ENCODE results near the gene PRKCE.

The PRKCE gene

DNA sequence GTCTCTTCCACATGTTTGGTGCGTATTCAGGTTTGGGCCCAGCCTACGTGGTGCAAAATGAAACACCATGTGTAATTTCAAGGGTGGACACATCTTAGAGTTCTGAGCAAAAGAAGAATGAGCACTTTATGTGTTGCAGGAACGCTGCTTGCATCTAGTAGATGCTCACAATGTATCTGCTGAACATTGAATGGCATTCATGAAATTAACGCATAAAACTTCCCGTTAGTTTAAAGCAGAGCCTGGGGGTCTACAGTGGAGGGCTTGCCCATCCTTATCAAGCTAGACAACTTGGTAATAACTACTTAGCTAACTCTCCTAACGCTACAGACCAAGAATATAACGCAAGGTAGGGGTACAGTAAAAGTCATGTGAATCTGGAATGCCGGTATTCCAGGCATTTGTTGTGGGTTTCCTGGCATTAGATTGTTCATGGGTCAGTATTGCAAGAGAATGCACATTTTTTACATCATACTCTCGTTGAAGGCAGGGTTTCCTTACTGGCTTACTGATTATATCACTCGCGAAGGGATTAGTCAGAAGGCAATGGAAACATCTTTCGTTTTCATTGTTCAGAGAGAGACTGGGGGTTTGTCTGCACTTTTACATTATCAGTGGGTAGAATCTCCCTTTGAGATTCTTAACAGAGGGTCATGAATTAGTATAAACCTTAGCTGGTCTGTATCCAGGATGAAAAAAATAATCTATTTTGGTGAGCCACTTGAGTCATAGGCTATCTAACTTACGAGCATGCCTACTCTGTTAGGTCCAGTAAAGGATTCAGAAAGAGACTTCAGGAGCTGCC, 416.2 kb downstream of the PRKCE start:
- DNase-seq: peak; percentile 98

DNA sequence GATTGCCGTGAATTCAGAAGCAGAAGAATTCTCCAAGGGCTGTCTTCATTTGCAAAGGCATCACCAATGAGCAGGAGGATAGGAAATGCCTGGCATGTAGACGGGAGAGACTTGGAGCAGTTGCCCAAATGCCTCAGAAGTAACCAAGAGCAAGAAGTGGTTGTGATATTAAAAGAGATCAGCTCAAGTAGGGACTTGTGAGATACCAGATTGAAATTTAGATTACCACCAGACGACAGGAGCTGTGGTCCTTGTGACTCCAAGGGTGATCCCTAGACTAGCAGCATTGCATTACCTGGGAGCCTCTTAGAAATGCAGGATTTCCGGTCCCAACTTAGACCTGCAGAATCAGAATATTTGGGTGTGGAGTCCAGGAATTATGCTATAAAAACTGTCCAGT, 417.2 kb downstream of the PRKCE start:
- no peak for DNase-seq

DNA sequence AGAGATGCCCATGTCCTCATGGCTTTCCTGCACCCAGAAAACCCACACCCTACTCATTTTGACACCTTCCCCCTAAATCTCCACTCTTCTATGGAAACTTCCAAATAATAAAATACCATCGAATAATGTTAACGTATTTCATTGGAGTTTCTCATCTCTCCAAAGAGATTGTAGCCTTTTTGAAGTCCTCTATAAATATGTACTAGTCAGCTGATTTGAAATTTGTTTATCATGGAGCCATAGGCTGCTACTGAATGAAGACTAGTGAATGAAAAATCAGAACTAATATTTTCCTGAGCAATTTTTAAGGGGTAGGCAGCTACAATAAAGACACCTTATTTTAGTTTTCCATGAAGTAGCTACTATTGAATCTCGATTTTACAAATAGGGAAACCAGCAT, 419.6 kb downstream of the PRKCE start:
- no peak for DNase-seq

DNA sequence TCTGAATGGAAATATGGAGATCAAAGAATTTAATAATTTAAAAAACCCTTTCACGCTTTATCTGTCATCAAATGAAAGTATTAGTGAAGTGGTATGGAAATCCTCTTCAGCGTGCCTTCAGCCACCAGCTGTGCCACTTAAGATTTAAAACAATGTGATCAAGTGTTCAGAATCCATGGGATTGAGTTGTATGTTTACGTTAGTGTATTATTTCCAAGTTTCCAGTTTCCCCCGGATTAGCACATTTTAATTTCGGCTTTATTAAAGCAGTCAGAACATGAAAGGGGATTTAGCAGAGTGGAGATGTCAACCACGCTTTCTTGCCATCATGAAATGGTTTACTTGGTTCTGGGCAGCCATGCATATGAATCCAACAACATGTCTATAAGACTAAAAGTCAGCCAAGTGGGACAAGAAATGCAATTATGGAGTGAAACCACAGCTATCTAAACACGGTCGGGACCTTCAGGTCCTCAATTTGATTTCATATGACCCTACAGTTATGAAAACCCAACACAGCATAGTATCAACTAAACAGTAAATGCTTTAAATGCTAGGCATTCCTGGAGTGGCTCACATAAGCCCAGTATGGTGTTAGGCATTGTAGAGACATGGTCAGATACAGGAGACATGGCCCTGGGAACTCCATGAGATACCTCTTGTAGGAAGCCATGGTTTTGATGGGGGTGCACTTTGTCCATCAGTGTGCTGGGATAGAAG, 420.8 kb downstream of the PRKCE start:
- peak; percentile 82 for DNase-seq

DNA sequence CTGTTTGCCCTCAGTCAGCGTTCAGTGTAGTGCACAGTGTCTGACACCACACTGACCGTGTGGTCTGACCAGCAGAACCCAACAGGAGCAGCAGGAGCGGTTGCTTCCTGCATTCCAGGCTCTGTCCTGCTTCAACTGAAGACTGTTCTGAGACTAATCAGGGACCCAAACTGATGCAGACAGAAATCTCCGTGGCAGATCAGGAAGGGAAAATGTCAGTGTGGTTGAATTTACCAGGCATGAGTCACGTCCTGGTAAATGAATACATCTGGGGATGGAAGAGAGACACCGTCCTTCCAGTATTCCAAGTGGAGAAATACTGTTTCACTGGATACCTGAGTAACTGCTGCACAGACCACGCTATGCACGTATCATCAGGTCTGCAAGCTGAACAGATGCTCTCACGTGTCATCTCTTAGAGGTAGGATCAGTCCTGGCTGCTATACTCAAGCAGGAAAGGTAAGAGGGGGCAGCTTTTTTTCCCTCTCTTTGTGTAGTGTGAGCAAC, 422.1 kb downstream of the PRKCE start:
- peak; percentile 98 for DNase-seq

DNA sequence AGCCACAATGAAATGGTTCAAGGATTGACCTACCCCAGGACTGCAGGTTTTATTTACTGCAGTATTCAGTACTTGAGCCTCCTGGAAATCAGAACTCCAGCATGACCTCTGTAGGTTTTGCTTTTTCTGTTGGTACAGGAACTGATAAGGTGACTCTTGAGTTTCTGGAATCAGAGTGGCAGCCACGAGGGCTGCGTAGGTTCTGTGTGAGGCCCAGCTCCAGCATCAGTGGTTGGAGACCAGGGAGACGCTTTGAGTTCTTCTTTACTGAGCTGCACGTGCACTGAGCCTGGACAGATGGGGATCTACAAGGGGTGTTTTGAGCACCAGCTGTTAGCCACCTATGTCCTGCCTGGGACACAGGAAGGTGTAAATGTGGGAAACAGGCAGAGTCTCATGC, 423.0 kb downstream of the PRKCE start:
- no peak for DNase-seq

DNA sequence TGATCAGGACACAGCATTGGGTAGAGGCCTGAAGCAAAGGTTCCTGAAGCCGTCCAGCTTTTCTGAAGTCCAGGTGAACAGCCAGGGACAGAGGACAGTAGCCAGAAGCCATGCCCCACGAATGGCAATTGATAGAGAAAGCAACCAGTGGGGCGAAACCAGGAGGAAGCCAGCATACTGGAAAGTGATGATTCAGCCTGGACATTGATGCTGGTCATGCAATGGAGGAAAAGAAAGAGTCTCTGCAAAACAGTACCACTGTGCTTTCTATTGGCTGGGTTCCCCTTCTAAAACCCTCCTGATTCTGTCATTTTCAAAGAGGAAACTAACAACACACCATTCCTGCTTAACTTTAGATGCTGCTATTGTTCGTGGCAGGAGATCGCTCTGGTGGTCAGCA, 424.4 kb downstream of the PRKCE start:
- DNase-seq: no peak

DNA sequence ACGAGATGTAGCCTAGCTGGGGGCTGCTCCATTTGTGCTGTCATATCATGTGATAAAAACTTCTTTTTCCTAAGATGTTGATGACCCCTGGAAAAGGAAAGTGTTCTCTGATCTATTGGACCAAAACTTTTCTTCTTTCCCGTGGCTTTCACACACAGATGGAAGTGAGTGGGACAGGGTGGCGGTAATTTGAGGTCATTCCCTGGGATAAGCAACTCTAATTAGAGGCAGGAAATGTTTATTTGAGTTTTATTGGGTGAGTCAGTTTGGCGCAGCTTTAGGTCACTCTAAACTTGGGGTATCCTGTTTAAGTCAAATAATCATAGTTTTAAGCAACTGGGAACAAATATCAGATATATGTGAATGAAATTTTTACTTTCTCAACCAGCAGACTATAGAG, 424.8 kb downstream of the PRKCE start:
- DNase-seq: peak; percentile 61

DNA sequence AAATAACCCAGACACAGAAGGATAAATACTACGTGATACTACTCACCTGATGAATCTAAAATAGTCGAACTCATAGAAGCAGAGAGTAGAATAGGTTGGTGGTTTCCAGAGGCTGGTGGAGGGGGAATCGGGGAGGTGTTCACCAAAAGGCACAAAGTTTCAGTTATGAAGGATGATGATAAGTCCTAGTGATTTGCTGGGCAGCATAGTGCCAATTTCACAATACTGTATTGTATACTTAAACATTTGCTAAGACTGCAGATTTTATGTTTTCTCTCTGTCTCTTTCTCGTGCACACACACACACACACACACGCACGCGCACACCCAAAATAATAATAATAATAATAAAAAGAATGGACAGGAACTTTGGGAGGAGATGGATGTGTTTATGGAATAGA, 425.4 kb downstream of the PRKCE start:
- DNase-seq: no peak

DNA sequence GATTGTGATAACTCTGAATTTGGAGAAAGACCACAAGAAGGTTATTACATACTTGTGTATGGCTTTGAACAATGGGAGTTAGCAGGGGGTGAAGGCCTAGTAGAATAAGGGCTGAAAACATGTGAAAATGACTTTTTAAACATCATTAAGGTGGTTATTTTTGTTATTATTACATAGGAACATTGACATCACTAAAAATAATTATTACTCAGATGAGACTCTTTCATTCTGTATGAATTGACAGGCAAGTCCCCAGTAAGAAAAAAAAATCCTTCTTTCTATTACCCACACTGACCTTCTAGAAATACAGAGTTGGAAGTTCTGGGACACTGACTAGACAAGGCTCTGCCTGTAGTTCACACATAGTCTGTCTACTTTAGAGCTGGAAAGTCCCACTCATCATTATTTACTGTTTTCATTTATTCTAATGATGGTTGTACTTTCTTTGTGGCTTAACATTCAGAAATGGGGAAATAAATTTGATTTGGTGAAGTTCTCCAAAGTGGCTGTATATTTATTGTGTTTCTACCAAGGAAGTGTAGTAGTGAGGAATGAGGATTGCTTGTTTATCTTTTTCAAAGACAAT, 426.1 kb downstream of the PRKCE start:
- DNase-seq: no peak

DNA sequence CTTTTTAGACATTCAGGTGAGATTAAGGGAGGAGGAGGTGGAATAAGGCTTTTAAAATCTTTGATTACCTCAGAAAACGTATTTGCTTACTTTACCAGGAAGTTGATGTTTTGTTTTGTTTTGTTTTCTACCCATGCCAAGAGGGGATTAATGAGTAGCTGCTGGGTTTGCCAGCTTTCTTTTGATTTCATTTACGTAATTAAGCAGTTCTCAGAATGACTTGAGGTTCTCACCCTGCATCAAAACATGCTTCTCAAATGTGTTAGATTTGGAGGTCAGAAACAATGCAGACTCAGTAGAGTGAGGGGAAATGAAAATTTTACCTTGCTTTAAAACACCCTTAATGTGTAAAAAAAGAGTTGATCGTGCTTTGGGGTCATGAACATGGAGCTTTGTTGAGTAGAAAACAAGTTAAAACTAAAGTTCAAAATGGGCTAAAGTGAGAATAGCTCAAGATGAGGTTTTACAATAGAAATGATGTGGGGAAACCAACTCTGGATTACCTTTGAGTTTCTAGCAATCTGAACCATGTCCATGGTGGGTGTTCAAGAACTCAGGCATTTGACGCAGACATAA, 428.6 kb downstream of the PRKCE start:
- no peak for DNase-seq

DNA sequence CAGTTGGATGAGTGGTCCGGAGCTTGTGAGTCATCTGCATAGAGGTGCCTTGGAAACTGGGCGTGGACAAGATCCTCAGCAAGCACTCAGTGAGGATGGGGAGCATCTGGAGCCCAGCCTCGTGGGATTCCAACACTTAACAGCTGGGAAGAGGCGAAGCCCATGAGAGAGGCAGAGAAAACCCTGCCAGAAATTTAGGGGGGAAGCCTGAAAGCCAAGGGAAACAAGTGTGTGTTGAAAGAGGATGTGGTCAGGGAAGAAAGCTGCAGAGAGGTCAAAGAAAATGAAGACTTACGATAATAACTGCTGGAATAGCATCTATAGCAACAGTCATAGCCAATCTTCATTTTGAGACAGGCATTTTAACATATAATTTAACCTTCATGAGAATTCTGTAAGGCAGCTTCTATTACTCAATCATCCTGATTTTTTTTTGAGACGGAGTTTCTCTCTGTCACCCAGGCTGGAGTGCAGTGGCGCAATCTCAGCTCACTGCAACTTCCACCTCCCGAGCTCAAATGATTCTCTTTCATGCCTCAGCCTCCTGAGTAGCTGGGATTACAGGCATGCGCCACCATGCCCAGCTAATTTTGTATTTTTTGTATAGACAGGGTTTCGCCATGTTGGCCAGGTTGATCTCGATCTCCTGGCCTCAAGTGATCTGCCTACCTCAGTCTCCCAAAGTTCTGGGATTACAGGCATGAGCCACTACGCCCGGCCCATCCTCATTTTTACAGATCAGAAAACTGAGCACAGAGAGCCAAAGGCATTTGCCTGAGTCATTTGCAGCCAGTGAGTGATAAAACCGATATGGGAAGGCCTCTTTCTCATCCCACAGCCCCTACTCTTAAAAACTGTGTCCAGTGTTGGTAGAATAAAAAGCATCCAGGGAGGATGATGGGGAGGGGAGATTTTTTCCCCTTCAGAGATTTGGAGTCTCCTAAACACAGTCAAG, 431.3 kb downstream of the PRKCE start:
- DNase-seq: peak; percentile 84

DNA sequence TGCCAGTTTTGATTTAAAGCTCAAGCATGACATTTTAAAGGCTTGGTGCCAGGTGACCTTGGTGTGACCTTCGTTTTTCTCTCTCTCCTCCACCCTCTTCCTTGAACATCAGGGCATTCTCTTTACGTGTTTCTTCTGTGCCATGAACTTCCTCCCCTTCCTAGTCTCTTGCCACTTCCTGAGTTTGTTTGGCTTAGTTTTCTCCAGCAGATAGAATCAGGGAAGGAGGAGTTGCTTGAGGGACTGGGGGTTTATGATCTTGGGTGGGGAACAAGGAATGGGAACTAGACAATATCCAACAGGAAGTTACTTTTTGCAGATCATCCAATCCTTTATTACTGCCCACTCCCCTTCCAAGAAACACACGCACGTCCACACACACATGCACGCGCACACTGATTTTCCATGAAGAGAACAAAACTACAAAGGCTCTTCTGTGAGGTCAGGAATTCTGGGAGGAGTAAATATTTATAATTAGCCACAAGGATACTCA, 435.1 kb downstream of the PRKCE start:
- no peak for DNase-seq

DNA sequence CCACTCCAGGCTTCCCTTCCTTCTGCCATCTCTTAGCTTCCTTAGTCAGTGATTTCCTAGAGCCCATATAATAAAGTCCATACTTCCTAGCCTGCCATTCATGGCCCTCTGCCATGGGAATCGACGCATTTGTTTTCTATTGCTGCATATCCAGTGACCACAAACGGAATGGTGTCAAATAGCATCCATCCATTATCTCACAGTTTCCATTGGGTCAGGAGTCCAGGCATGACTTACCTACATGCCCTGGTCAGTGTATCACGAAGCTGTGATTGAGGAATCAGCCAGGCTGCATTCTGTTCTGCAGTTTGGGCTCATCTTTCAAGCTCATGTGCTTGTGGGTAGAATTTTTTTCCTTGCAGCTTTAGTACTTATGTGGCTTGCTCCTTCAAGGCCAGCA, 436.0 kb downstream of the PRKCE start:
- peak; percentile 46 for DNase-seq

DNA sequence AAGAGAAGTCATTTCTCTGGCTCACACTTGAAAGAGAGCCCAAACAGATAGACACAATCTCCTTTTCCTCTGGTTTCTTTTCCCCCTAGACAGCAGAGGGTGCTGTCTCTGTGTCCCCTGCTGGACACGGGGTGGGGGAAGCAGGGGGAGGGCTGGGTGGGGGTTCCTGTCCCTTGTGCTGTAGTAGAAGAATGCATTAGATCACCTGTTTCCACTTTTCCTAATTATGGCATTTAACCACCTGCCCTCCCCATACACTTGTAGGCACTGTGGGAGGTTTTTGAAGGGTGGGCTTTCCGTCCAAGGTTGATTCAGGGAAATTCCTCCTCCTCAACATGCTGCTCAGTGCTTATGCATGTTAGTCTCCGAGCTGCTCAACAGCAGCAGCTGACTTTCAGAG, 439.5 kb downstream of the PRKCE start:
- DNase-seq: no peak

DNA sequence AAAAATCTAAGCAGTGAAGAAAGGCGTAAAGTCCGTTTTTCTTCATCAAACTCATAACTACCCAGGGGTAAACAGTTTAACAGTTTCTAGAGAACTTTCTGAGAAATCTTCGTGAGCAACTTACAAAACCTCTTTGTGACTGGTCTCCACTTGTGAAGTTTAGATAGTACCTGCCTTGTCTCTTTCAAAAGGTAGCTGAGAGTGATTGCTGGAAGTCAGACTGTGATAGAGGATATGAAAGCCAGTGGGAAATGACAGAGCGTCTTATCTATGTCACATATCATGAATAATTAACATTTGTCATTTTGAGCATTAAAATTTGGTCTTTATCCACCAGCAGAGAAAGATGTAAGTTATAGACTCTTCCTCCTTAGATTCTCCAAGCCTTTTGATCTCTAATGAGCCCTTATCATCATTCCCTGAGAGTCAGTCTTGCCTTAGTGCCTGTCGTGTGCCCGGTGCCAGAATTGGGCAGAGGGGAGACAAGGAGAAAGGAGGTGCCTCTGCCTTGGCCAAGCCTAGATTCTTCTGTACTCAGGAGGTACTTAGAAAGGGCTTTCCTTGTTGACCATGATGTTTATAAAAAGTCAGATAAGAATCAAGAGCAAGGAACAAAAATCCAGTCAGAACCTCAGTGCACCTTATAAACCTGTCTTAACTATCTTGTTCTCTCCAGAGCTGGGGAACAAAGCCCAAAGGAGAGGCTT, 440.6 kb downstream of the PRKCE start:
- DNase-seq: no peak

DNA sequence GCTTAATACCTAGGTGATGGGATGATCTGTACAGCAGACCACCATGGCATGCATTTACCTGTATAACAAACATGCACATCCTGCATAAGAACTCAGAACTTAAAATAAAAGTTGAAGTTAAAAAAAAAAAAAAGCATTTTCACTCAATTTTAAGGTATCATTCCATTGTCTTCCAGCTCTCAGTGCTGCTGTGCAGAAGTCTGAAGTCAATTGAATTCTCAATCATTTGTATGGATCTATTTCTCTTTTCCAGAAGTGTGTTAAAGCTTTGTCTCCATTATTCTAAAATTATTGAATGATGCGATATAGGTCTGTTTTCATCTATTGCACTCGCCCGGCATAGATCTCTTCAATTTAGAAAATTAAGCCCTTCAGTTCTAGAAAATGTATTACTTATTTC, 443.2 kb downstream of the PRKCE start:
- no peak for DNase-seq

DNA sequence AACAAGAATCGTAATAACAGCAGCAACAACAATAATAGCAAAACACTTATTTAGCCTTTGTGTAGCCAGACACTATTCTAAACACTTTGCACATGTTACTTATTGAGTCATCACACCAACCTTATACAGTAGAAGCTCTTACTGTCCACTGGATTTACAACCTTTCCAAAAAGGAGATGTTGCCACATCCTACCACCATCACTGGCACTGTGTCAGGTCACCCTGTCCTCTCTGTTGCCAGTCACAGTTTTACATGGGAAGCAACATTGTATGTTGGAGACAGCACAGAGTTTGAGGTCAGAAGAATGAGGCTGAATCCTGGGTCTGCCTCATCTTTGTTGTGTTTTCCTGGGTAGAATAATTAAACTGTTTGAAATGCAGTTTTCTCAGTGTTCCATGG, 444.4 kb downstream of the PRKCE start:
- no peak for DNase-seq

DNA sequence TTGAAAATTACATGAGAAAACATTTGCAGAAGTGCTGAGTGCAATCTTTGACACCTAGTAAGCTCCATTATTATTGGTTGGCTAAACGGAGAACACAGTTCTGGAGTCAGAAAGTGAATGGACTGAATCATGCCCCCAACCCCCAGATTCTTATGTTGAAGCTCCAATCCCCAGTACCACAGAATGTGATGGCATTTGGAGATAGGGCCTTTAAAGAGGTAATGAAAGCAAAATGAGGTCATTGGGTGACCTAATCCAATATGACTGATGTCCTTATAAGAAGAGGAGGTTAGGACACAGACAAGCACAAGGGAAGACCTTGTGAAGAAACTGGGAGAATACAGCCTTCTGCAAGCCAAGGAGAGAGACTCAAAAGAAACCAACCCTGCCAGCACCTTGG, 444.8 kb downstream of the PRKCE start:
- peak; percentile 74 for DNase-seq

DNA sequence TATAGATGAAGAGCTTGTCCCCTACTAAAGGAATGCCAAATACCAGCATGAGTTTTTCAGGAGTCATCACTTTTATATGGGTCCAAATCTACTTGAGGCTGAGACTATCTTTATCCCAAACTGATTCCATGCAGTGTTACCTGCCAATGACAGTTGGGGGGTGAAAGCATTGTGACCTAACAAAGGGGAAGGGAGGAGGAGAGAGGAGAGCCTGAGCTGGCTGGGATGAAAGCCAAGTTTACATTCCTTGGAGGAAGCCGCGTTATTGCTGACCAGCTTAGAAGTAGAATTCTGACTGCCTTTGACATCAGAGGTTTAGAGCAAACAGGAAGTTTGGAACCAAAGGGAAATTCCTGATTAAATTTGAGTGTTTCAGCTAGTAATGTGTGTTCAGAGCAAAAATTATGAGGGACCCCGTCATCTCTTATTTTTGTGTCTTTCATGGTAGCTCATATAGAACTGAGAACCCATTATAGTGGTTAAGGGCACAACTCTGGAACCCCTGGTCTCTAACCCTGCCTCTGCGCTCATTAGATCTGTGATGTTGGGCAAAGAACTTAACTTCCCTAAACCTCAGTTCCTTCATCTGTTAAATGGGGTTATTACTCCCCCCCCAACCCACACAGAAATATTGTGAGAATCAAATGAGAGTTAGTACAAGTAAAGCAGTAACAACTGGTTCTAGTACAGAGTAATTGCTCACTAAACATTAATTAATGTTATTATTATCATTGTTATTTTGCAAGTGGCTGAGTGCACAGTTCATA, 446.4 kb downstream of the PRKCE start:
- DNase-seq: peak; percentile 99

DNA sequence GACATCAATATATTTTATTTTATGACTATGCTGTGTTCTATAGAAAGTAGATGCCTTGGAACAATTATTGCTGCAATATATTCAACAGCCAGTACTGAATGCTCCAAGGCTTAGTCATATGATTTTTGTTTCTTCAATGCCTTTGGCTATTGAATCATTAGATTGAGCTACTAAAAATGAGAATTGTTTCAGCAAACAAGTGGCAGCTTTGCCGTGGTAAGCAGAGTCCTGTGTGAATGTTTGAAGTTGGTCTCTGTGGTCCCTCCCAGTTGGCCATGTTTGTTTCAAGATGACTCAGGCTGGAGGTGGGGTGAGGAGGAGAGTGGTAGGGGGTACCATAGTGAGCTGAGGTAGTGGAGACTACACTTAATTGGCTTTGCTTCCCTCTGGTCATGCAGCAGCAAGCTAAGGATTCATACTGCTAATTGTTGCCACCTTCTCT, 447.2 kb downstream of the PRKCE start:
- peak; percentile 89 for DNase-seq

All from fibroblast of skin of right biceps (primary cell).